ENCODE data around the gene LFNG.

Gene LFNG

GRCh38 chr7:2519119-2519930 lies at the start of gene LFNG:
Gene LFNG, plus strand, starts transcription at chr7:2519774. Its CDS starts 88 bp downstream, at chr7:2519862.
- peak; percentile 82 for DNase-seq

GRCh38 chr7:2470204-2471021 lies 49.2 kb upstream of the LFNG start:
- DNase-seq: no peak

GRCh38 chr7:2471022-2471329 lies 48.6 kb upstream of the LFNG start:
- no peak for DNase-seq

- no peak for DNase-seq
Measured at GRCh38 chr7:2471396-2471795, 48.2 kb upstream of the LFNG start.

- DNase-seq: no peak
Measured at GRCh38 chr7:2472739-2473138, 46.8 kb upstream of the LFNG start.

GRCh38 chr7:2473496-2474180 lies 45.9 kb upstream of the LFNG start:
- no peak for DNase-seq

- no peak for DNase-seq
Measured at GRCh38 chr7:2474224-2474623, 45.4 kb upstream of the LFNG start.

- no peak for DNase-seq
Measured at GRCh38 chr7:2474813-2475677, 44.5 kb upstream of the LFNG start.

GRCh38 chr7:2475678-2476015 lies 43.9 kb upstream of the LFNG start:
- no peak for DNase-seq

- no peak for DNase-seq
Measured at GRCh38 chr7:2476298-2476697, 43.3 kb upstream of the LFNG start, which contains the start of gene GRIFIN. Gene GRIFIN, minus strand, starts transcription at chr7:2476398. Its CDS starts 15 bp downstream, at chr7:2476383.

GRCh38 chr7:2476776-2477446 lies 42.7 kb upstream of the LFNG start:
- no peak for DNase-seq

GRCh38 chr7:2477447-2478398 lies 41.9 kb upstream of the LFNG start:
- peak; percentile 35 for DNase-seq

GRCh38 chr7:2478399-2478785 lies 41.2 kb upstream of the LFNG start:
- no peak for DNase-seq

GRCh38 chr7:2478800-2479199 lies 40.8 kb upstream of the LFNG start:
- DNase-seq: no peak

GRCh38 chr7:2479276-2480069 lies 40.1 kb upstream of the LFNG start:
- DNase-seq: no peak

GRCh38 chr7:2480070-2480408 lies 39.5 kb upstream of the LFNG start:
- DNase-seq: no peak

- no peak for DNase-seq
Measured at GRCh38 chr7:2481195-2481594, 38.4 kb upstream of the LFNG start.

GRCh38 chr7:2482725-2483451 lies 36.7 kb upstream of the LFNG start:
- no peak for DNase-seq

- no peak for DNase-seq
Measured at GRCh38 chr7:2483494-2483893, 36.1 kb upstream of the LFNG start.

GRCh38 chr7:2484868-2485267 lies 34.7 kb upstream of the LFNG start:
- DNase-seq: no peak
